Measurements from ENCODE around the gene NPAS3.

The NPAS3 gene

GRCh38 chr14:33720284-33720787, 781.7 kb downstream of the NPAS3 start:
- no peak for DNase-seq (ENCODE audit: low read depth)
- H3K4me3 ChIP-seq (ENCODE audit: control insufficient read depth, low read depth, low read length), result no peak overlapping the region
- no peak for TF ChIP-seq CTCF (conservative IDR thresholded peaks at IDR 0.05; ENCODE audit: control insufficient read depth, insufficient read depth, low read depth, low read length)

GRCh38 chr14:33726685-33727084, 788.0 kb downstream of the NPAS3 start:
- no peak overlapping the region for H3K4me3 ChIP-seq (ENCODE audit: control insufficient read depth, low read depth, low read length)
- DNase-seq (ENCODE audit: low read depth), result no peak
- TF ChIP-seq CTCF (conservative IDR thresholded peaks at IDR 0.05; ENCODE audit: control insufficient read depth, insufficient read depth, low read depth, low read length), result no peak

GRCh38 chr14:33727606-33728005, 788.9 kb downstream of the NPAS3 start:
- no peak for DNase-seq (ENCODE audit: low read depth)
- H3K4me3 ChIP-seq (ENCODE audit: control insufficient read depth, low read depth, low read length), result no peak overlapping the region
- no peak for TF ChIP-seq CTCF (conservative IDR thresholded peaks at IDR 0.05; ENCODE audit: control insufficient read depth, insufficient read depth, low read depth, low read length)

GRCh38 chr14:33728010-33728498, 789.4 kb downstream of the NPAS3 start:
- TF ChIP-seq CTCF (conservative IDR thresholded peaks at IDR 0.05; ENCODE audit: control insufficient read depth, insufficient read depth, low read depth, low read length), result no peak
- no peak overlapping the region for H3K4me3 ChIP-seq (ENCODE audit: control insufficient read depth, low read depth, low read length)
- no peak for DNase-seq (ENCODE audit: low read depth)

GRCh38 chr14:33730156-33730555, 791.5 kb downstream of the NPAS3 start:
- no peak for TF ChIP-seq CTCF (conservative IDR thresholded peaks at IDR 0.05; ENCODE audit: control insufficient read depth, insufficient read depth, low read depth, low read length)
- no peak overlapping the region for H3K4me3 ChIP-seq (ENCODE audit: control insufficient read depth, low read depth, low read length)
- no peak for DNase-seq (ENCODE audit: low read depth)

GRCh38 chr14:33732175-33732574, 793.5 kb downstream of the NPAS3 start:
- no peak for TF ChIP-seq CTCF (conservative IDR thresholded peaks at IDR 0.05; ENCODE audit: control insufficient read depth, insufficient read depth, low read depth, low read length)
- H3K4me3 ChIP-seq (ENCODE audit: control insufficient read depth, low read depth, low read length), result no peak overlapping the region
- no peak for DNase-seq (ENCODE audit: low read depth)

- TF ChIP-seq CTCF (conservative IDR thresholded peaks at IDR 0.05; ENCODE audit: control insufficient read depth, insufficient read depth, low read depth, low read length), result no peak
- no peak overlapping the region for H3K4me3 ChIP-seq (ENCODE audit: control insufficient read depth, low read depth, low read length)
- DNase-seq (ENCODE audit: low read depth), result no peak
Measured at GRCh38 chr14:33733310-33733709, 794.6 kb downstream of the NPAS3 start.

All from fibroblast of mammary gland (primary cell).